K562 (cell line): Measurements from ENCODE around the gene SAP25. TPM values are rescaled to one million over a fixed set of nuclear protein-coding genes. Genes with fewer than 3 reads are reported as not detected.

Experiments
- FOXA3 ChIP-seq, 2 experiments: fragments of 450-650 bp in 1 of 2; sonication (generic) in 1 of 2; formaldehyde crosslinking; IDR thresholded peaks in 1 of 2; conservative IDR thresholded peaks in 1 of 2; 2 replicates each; pipeline versions ENCODE4 v1.4.0 to v1.8.0; 2020 to 2022; ENCODE audit warnings: mild to moderate bottlenecking in 2 of 2, missing genetic modification reagents in 1 of 2
- GABPA ChIP-seq: fragments of 200-800 bp; sonication (Bioruptor generic); conservative IDR thresholded peaks from 2 replicates; pipeline ENCODE4 v1.6.1; 2016; ENCODE audit warnings: low read depth, missing genetic modification characterization, missing compliant biosample characterization
- HMGN3 ChIP-seq: IDR thresholded peaks from 2 replicates; pipeline ENCODE4 v1.6.1; 2011; ENCODE audit warnings: borderline replicate concordance, low read depth, mild to moderate bottlenecking, mixed read lengths, low read length; ENCODE audit not compliant: insufficient read length; ENCODE audit errors: extremely low read depth
- KDM2B ChIP-seq: fragments of 250-450 bp; sonication (Bioruptor Pico); IDR thresholded peaks from 2 replicates; pipeline ENCODE4 v1.8.0; 2021; ENCODE audit warnings: mild to moderate bottlenecking, moderate library complexity
- MYBL2 ChIP-seq, 2 experiments: fragments of 450-650 bp in 1 of 2; sonication (generic) in 1 of 2; formaldehyde crosslinking in 1 of 2; IDR thresholded peaks; 2 replicates each; pipeline versions ENCODE4 v1.6.1 to v1.8.1; 2017 to 2022; ENCODE audit warnings: borderline replicate concordance in 1 of 2, inconsistent platforms in 1 of 2, low read depth in 1 of 2, mild to moderate bottlenecking in 1 of 2, missing genetic modification reagents in 1 of 2, moderate library complexity in 1 of 2
- PHB2 ChIP-seq: fragments of 450-650 bp; IDR thresholded peaks from 2 replicates; pipeline ENCODE4 v1.6.1; 2017; ENCODE audit warnings: low read depth
- POLR2G ChIP-seq: fragments of 200-400 bp; formaldehyde crosslinking; IDR thresholded peaks from 2 replicates; pipeline ENCODE4 v1.6.1; 2017; ENCODE audit warnings: low read depth, mild to moderate bottlenecking, antibody characterized with exemption, low read length, moderate library complexity
- RBM39 ChIP-seq: fragments of 200-400 bp; formaldehyde crosslinking; optimal IDR thresholded peaks from 2 replicates; pipeline ENCODE3; 2018; ENCODE audit warnings: low read depth, low read length
- ZNF121 ChIP-seq: sonication (generic); formaldehyde crosslinking; conservative IDR thresholded peaks from 2 replicates; pipeline ENCODE4 v1.8.0; 2022; ENCODE audit warnings: missing genetic modification reagents
- ZNF134 ChIP-seq: fragments of 250-450 bp; sonication (Bioruptor Pico); conservative IDR thresholded peaks from 2 replicates; pipeline ENCODE4 v1.4.0; 2020
- ZNF384 ChIP-seq: IDR thresholded peaks from 2 replicates; pipeline ENCODE4 v1.6.1; 2012; ENCODE audit warnings: low read depth, low read length, improper control_type of control experiment
- ZNF511 ChIP-seq: sonication (generic); formaldehyde crosslinking; IDR thresholded peaks from 2 replicates; pipeline ENCODE4 v1.8.0; 2022; ENCODE audit warnings: mild to moderate bottlenecking, missing genetic modification reagents
- polyA plus RNA-seq, 8 experiments: library from polyadenylated mRNA; depleted of rRNA in 4 of 8; stranded (reverse) in 5 of 8; unstranded in 3 of 8; fragments of >200 nt; fragmentation: Nextera tagmentation in 2 of 8; fragmentation: Illumina TruSeq in 1 of 8; extraction: Ambion mirVana in 2 of 8; extraction: Trizol in 1 of 8; gene quantifications; 2 replicates each; pipeline versions ENCODE4 v1.2.1 to v1.2.3, GENCODE V29; 2011 to 2014; ENCODE audit warnings: inconsistent platforms in 1 of 8, missing spikeins in 1 of 8
- total RNA-seq, 7 experiments: library from RNA; depleted of rRNA in 6 of 7; stranded (reverse); fragments of >200 nt in 6 of 7; fragmentation: Illumina TruSeq in 2 of 7; extraction: Trizol in 2 of 7; gene quantifications; 2 replicates each; pipeline versions ENCODE4 v1.2.1 to v1.2.3, GENCODE V29; 2011 to 2021; ENCODE audit warnings: low replicate concordance in 1 of 7
- TF ChIP-seq, protein P1 (sequence below): fragments of 150-350 bp; conservative IDR thresholded peaks from 2 replicates; pipeline ENCODE4 v1.6.1; 2014; ENCODE audit warnings: low read length

Gene SAP25
- total and polyA plus RNA-seq, 9 of the 15 experiments (the other 6 are each of a cell fraction or from before 2014, with no cell fraction given) = 0.13 to 5.3 (median 0.78) TPM; not detected in 1

- TF ChIP-seq, protein P1, sequence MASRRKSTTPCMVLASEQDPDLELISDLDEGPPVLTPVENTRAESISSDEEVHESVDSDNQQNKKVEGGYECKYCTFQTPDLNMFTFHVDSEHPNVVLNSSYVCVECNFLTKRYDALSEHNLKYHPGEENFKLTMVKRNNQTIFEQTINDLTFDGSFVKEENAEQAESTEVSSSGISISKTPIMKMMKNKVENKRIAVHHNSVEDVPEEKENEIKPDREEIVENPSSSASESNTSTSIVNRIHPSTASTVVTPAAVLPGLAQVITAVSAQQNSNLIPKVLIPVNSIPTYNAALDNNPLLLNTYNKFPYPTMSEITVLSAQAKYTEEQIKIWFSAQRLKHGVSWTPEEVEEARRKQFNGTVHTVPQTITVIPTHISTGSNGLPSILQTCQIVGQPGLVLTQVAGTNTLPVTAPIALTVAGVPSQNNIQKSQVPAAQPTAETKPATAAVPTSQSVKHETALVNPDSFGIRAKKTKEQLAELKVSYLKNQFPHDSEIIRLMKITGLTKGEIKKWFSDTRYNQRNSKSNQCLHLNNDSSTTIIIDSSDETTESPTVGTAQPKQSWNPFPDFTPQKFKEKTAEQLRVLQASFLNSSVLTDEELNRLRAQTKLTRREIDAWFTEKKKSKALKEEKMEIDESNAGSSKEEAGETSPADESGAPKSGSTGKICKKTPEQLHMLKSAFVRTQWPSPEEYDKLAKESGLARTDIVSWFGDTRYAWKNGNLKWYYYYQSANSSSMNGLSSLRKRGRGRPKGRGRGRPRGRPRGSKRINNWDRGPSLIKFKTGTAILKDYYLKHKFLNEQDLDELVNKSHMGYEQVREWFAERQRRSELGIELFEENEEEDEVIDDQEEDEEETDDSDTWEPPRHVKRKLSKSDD = no peak
- TF ChIP-seq KDM2B (CRISPR knock-in tag) (peak; percentile 75; the same call in 1 of the 2 replicates), HMGN3 (peak; percentile 70), ZNF384 (no peak), PHB2 (no peak), ZNF511 (CRISPR knock-in tag) (peak; percentile 59), FOXA3 (CRISPR knock-in tag; conservative IDR thresholded peaks at IDR 0.05 in 1 of 2, IDR thresholded peaks at IDR 0.05 in 1 of 2) (no peak), POLR2G (peak; percentile 97), ZNF134 (0 out of 2 replicates have a peak, but pooled peaks have one; percentile 27), GABPA (tag) (no peak), ZNF121 (CRISPR knock-in tag) (no peak), MYBL2 (IDR thresholded peaks at IDR 0.05; ENCODE audit: low read depth) (peak; percentile 80), MYBL2 (CRISPR knock-in tag; IDR thresholded peaks at IDR 0.05; ENCODE audit: borderline replicate concordance) (no peak), RBM39 (no peak)
Observed at GRCh38 chr7:100538654-100539435, 34.9 kb downstream of the SAP25 start, which contains the start of gene AGFG2 (continued).
